Measurements from ENCODE around the gene HECTD2. TPM values are rescaled to one million over a fixed set of nuclear protein-coding genes. Genes with fewer than 3 reads are reported as not detected.

Gene HECTD2
- total and polyA plus RNA-seq, 2 of the 8 experiments (the other 6 are each of a cell fraction or from before 2014, with no cell fraction given) = 5.7 to 11.9 TPM

DNA sequence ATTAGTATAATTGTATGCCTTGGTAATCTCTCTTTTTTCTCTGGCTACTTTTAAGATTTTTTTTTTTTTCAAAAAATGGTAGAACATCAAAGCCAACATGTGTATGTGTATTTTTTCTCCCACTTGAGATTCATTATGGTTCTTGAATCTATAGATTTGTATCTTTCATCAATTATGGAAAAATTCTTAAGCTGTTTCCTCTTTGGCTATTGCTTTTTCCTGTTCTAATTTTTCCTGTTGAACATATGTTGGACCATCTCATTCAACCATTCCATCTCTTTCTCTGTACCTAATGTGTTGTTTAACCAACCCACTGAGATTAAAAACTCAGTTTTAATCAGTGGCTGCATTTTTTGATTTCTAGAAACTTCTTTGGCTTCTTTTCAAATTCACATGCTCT, 107.2 kb downstream of the HECTD2 start:
- H2BK5ac ChIP-seq (ENCODE audit: low read depth, low read length) = no peak overlapping the region
- H3K18ac ChIP-seq (ENCODE audit: extremely low read depth, low read length) = no peak overlapping the region
- no peak overlapping the region for H3K4ac ChIP-seq (replicated peaks; ENCODE audit: insufficient read length, low read depth, low read length)
- H4K5ac ChIP-seq (ENCODE audit: insufficient read length, low read depth, low read length) = no peak overlapping the region
- no peak overlapping the region for H2BK20ac ChIP-seq (ENCODE audit: low read length)
- FAIRE-seq = no peak
- no peak overlapping the region for H3K4me3 ChIP-seq (ENCODE audit: extremely low read depth in 1 of 4, insufficient read depth in 2 of 4, low read depth in 3 of 4, low read length in 4 of 4)
- H3K79me2 ChIP-seq (ENCODE audit: control insufficient read depth in 1 of 2, insufficient read depth in 2 of 2, low read length in 2 of 2) = no peaks in the 10 kb centered on the region
- ChIA-PET CTCF (ENCODE audit: partially characterized antibody) (no interaction called here), POLR2A (ENCODE audit: partially characterized antibody) (no interaction called here)
- H2AFZ ChIP-seq (ENCODE audit: low read length) = no peak overlapping the region
- DNase-seq (ENCODE audit: low read depth in 1 of 2, low spot score in 2 of 2) = no peak
- no peak overlapping the region for H2BK15ac ChIP-seq (ENCODE audit: low read length)
- no peaks in the 10 kb centered on the region for H3K79me1 ChIP-seq (ENCODE audit: low read depth, low read length)
- no peaks in the 10 kb centered on the region for H4K20me1 ChIP-seq (replicated peaks in 1 of 2; ENCODE audit: control insufficient read depth in 1 of 2, insufficient read depth in 2 of 2, low read length in 2 of 2)
- no peak overlapping the region for H3K4me2 ChIP-seq (ENCODE audit: insufficient read depth in 1 of 2, low read depth in 2 of 2, low read length in 2 of 2)
- H2BK120ac ChIP-seq (replicated peaks; ENCODE audit: low read depth, low read length) = no peak overlapping the region
- H3K9me3 ChIP-seq (ENCODE audit: insufficient read depth in 2 of 2, low read depth in 1 of 2, low read length in 1 of 2) = no peaks in the 10 kb centered on the region
- no peak overlapping the region for H2BK12ac ChIP-seq (ENCODE audit: low read depth, low read length)
- H3K23ac ChIP-seq (ENCODE audit: insufficient read length) = no peak overlapping the region
- H3K23me2 ChIP-seq (ENCODE audit: low read depth, low read length) = no peaks in the 10 kb centered on the region
- no peak overlapping the region for H3K14ac ChIP-seq (ENCODE audit: insufficient read length)
- no peak overlapping the region for H4K91ac ChIP-seq (replicated peaks; ENCODE audit: insufficient read length, low read length)
- no peaks in the 10 kb centered on the region for H3K27me3 ChIP-seq (replicated peaks in 1 of 4; ENCODE audit: control insufficient read depth in 3 of 4, extremely low read depth in 1 of 4, insufficient read depth in 3 of 4, low read length in 3 of 4)
- no peak overlapping the region for H2AK5ac ChIP-seq (ENCODE audit: low read depth, low read length)
- H3K9ac ChIP-seq (replicated peaks in 1 of 4; ENCODE audit: extremely low read depth in 1 of 4, low read depth in 3 of 4, low read length in 3 of 4) = no peak overlapping the region
- no peak overlapping the region for H3K27ac ChIP-seq (ENCODE audit: low read depth, low read length)
- no peak overlapping the region for H4K8ac ChIP-seq (ENCODE audit: extremely low read depth, insufficient read depth, low read length)
- H3K56ac ChIP-seq (replicated peaks; ENCODE audit: insufficient read length, low read depth, low read length) = no peak overlapping the region
- no peaks in the 10 kb centered on the region for H3K36me3 ChIP-seq (ENCODE audit: control insufficient read depth in 2 of 4, insufficient read depth in 4 of 4, low read length in 3 of 4)
- H3K4me1 ChIP-seq (replicated peaks in 1 of 4; ENCODE audit: control insufficient read depth in 3 of 4, insufficient read depth in 4 of 4, low read length in 3 of 4) = peaks cover 0 to 2% (median under 1%) of the 10 kb centered on the region in 4 experiments; a peak in 1 of 7 replicates
- TF ChIP-seq SUZ12 (IDR thresholded peaks at IDR 0.05; ENCODE audit: low read length) (no peak), POLR2AphosphoS5 (IDR thresholded peaks at IDR 0.05; ENCODE audit: low read depth, low read length) (no peak), SRF (IDR thresholded peaks at IDR 0.05; ENCODE audit: low read depth, low read length) (no peak), USF2 (IDR thresholded peaks at IDR 0.05; ENCODE audit: low read length) (no peak), POU5F1 (IDR thresholded peaks at IDR 0.05; ENCODE audit: low read depth, low read length) (no peak), ASH2L (IDR thresholded peaks at IDR 0.05; ENCODE audit: low read length) (no peak), FOSL1 (IDR thresholded peaks at IDR 0.05; ENCODE audit: insufficient read depth, low read depth, low read length) (no peak), NRF1 (IDR thresholded peaks at IDR 0.05; ENCODE audit: low read depth, low read length) (no peak), KDM5A (IDR thresholded peaks at IDR 0.05; ENCODE audit: low read length) (no peak), SAP30 (IDR thresholded peaks at IDR 0.05; ENCODE audit: insufficient read depth, insufficient replicate concordance, low read length) (no peak), CBX5 (IDR thresholded peaks at IDR 0.05; ENCODE audit: low read depth, low read length) (no peak), HDAC2 (IDR thresholded peaks at IDR 0.05; ENCODE audit: borderline replicate concordance in 1 of 2, low read depth in 2 of 2, low read length in 2 of 2) (no peak), CTBP2 (IDR thresholded peaks at IDR 0.05; ENCODE audit: borderline replicate concordance, insufficient read depth, insufficient read length, low read length) (no peak)
- TF ChIP-seq, protein P1, sequence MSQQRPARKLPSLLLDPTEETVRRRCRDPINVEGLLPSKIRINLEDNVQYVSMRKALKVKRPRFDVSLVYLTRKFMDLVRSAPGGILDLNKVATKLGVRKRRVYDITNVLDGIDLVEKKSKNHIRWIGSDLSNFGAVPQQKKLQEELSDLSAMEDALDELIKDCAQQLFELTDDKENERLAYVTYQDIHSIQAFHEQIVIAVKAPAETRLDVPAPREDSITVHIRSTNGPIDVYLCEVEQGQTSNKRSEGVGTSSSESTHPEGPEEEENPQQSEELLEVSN (IDR thresholded peaks at IDR 0.05) = no peak

Measured in H1 (cell line).